ENCODE results near the gene CDC42EP4. TPM values are rescaled to one million over a fixed set of nuclear protein-coding genes. Genes with fewer than 3 reads are reported as not detected.

The CDC42EP4 gene
- total and polyA plus RNA-seq, 9 of the 15 experiments (the other 6 are each of a cell fraction or from before 2014, with no cell fraction given), result 0.65 to 20.8 (median 12.3) TPM

DNA sequence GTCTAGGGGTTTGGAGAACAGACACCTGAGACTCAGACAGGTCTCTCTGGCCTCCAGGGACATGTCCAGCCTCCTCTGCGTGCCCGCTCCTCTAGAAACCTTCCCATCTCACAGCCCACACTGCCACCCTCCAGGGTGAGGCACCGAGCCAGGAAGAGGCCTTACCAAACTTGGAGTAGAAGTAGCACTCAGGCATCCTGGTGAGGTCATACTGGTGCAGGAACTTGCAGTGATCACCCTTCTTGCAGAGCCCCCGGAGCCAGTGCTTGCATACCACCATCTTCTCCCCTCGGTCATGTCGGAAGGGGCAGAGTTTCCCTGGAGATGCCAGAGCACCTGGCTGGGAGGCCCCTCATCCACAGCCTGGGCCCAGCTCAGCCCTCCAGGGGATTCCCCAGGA, 54.3 kb downstream of the CDC42EP4 start:
- intact Hi-C loops (cut with micrococcal nuclease) (loop anchor here (5.0 kb wide), 1 partner anchor 55 kb away; the partner anchor contains the start of gene CDC42EP4), in situ Hi-C loops (cut with MboI) (loop anchor here (5.0 kb wide), 1 partner anchor 115 kb away; no protein-coding TSS in a partner anchor)

More for the DNA sequence above, 54.3 kb downstream of the CDC42EP4 start:
- H3K4me2 ChIP-seq (ENCODE audit: insufficient read depth, low read length), result no peak overlapping the region
- DNase-seq (ENCODE audit: extremely low read depth in 1 of 4, low spot score in 3 of 4) (no peak), FAIRE-seq (no peak), ATAC-seq (no peak)
- no peak overlapping the region for H3K4me3 ChIP-seq
- H3K27me3 ChIP-seq (ENCODE audit: control insufficient read depth in 2 of 2, insufficient read depth in 2 of 2, low read length in 2 of 2), result peaks cover 0 to 2% of the 10 kb centered on the region in 2 experiments; a peak in 2 of 5 replicates
- H3K9me3 ChIP-seq (replicated peaks; ENCODE audit: control insufficient read depth, insufficient read depth, low read depth, low read length), result no peaks in the 10 kb centered on the region
- H3K4me1 ChIP-seq (replicated peaks in 1 of 2; ENCODE audit: control insufficient read depth in 2 of 2, insufficient read depth in 2 of 2, low read length in 2 of 2), result peaks cover 0 to 8% of the 10 kb centered on the region in 2 experiments; a peak in 2 of 5 replicates
- H2AFZ ChIP-seq (ENCODE audit: low read depth, low read length), result no peak overlapping the region
- H3K9me1 ChIP-seq (ENCODE audit: control insufficient read depth, insufficient read depth, low read length), result no peaks in the 10 kb centered on the region
- H3K79me2 ChIP-seq (ENCODE audit: control insufficient read depth, insufficient read depth, low read length), result no peaks in the 10 kb centered on the region
- no peaks in the 10 kb centered on the region for H4K20me1 ChIP-seq (replicated peaks; ENCODE audit: control insufficient read depth, insufficient read depth, low read length)
- CTCF ChIA-PET (ENCODE audit: low intra/inter-chr PET ratio), result no interaction called here
- no peaks in the 10 kb centered on the region for H3K36me3 ChIP-seq (ENCODE audit: control insufficient read depth, insufficient read depth, low read length)
- TF ChIP-seq, protein P1, sequence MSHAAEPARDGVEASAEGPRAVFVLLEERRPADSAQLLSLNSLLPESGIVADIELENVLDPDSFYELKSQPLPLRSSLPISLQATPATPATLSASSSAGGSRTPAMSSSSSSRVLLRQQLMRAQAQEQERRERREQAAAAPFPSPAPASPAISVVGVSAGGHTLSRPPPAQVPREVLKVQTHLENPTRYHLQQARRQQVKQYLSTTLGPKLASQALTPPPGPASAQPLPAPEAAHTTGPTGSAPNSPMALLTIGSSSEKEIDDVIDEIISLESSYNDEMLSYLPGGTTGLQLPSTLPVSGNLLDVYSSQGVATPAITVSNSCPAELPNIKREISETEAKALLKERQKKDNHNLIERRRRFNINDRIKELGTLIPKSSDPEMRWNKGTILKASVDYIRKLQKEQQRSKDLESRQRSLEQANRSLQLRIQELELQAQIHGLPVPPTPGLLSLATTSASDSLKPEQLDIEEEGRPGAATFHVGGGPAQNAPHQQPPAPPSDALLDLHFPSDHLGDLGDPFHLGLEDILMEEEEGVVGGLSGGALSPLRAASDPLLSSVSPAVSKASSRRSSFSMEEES (CRISPR knock-in tag; IDR thresholded peaks at IDR 0.05), result no peak
- no peak for TF ChIP-seq POLR2AphosphoS5 (IDR thresholded peaks at IDR 0.05; ENCODE audit: control insufficient read depth, insufficient read depth, low read depth, low read length)
- TF ChIP-seq FUS (optimal IDR thresholded peaks at IDR 0.05; ENCODE audit: low read depth, low read length), result no peak
- TF ChIP-seq, protein P2, sequence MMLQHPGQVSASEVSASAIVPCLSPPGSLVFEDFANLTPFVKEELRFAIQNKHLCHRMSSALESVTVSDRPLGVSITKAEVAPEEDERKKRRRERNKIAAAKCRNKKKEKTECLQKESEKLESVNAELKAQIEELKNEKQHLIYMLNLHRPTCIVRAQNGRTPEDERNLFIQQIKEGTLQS (IDR thresholded peaks at IDR 0.05), result no peak
- TF ChIP-seq, protein P2 (CRISPR knock-in tag; conservative IDR thresholded peaks at IDR 0.05), result no peak
- TF ChIP-seq GABPB1 (CRISPR knock-in tag; IDR thresholded peaks at IDR 0.05), result no peak
- TF ChIP-seq FOXA3 (CRISPR knock-in tag; conservative IDR thresholded peaks at IDR 0.05 in 1 of 2, IDR thresholded peaks at IDR 0.05 in 1 of 2), result no peak
- TF ChIP-seq, protein P3, sequence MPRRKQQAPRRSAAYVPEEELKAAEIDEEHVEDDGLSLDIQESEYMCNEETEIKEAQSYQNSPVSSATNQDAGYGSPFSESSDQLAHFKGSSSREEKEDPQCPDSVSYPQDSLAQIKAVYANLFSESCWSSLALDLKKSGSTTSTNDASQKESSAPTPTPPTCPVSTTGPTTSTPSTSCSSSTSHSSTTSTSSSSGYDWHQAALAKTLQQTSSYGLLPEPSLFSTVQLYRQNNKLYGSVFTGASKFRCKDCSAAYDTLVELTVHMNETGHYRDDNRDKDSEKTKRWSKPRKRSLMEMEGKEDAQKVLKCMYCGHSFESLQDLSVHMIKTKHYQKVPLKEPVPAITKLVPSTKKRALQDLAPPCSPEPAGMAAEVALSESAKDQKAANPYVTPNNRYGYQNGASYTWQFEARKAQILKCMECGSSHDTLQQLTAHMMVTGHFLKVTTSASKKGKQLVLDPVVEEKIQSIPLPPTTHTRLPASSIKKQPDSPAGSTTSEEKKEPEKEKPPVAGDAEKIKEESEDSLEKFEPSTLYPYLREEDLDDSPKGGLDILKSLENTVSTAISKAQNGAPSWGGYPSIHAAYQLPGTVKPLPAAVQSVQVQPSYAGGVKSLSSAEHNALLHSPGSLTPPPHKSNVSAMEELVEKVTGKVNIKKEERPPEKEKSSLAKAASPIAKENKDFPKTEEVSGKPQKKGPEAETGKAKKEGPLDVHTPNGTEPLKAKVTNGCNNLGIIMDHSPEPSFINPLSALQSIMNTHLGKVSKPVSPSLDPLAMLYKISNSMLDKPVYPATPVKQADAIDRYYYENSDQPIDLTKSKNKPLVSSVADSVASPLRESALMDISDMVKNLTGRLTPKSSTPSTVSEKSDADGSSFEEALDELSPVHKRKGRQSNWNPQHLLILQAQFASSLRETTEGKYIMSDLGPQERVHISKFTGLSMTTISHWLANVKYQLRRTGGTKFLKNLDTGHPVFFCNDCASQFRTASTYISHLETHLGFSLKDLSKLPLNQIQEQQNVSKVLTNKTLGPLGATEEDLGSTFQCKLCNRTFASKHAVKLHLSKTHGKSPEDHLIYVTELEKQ (CRISPR knock-in tag; IDR thresholded peaks at IDR 0.05), result no peak
- TF ChIP-seq ZC3H8 (IDR thresholded peaks at IDR 0.05), result no peak
- no peak for TF ChIP-seq ZNF780A (CRISPR knock-in tag; IDR thresholded peaks at IDR 0.05)
- TF ChIP-seq KLF1 (tag; IDR thresholded peaks at IDR 0.05), result no peak
- POLR2A ChIA-PET, result interaction anchor here (1.7 kb wide), 1 partner anchor 11 kb away, joined by 5 read pairs; no protein-coding TSS in a partner anchor
- no peak overlapping the region for H3K9ac ChIP-seq (ENCODE audit: insufficient read depth in 1 of 2, low read depth in 2 of 2, low read length in 2 of 2)
- no peak overlapping the region for H3K27ac ChIP-seq (ENCODE audit: extremely low read depth, low read depth, low read length)
- no TSS peak for BruUV-seq (replicated peaks)
- WGBS (ENCODE audit: insufficient coverage, low coverage, missing lambda C conversion rate), result 51% methylated on average over 6 of the region's 6 CpGs
